HepG2 (cell line): ENCODE data around the gene CRADD. TPM values are rescaled to one million over a fixed set of nuclear protein-coding genes. Genes with fewer than 3 reads are reported as not detected.

Experiments used
- ATAC-seq: fragments of 200-7000 bp; cut with Tn5 transposase; 3 replicates; pipeline ENCODE4 v1.9.1; 2020; ENCODE audit warnings: mild to moderate bottlenecking, moderate library complexity
- BruUV-seq: library from RNA; stranded (reverse); fragments of 400-500 nt; replicated peaks from 2 replicates; lab custom pipeline; 2021; lab: Mats Ljungman, UMichigan
- CTCF ChIA-PET: fragments of 300-600 bp; formaldehyde crosslinking; extraction: SDS; loops from one replicate; lab custom pipeline; 2021; ENCODE audit warnings: low total read pairs, inconsistent platforms, low intra/inter-chr PET ratio; lab: Yijun Ruan, JAX
- POLR2A ChIA-PET: fragments of 350-600 bp; sonication (Branson Sonifier 250); formaldehyde crosslinking; loops from one replicate; lab custom pipeline; 2020; ENCODE audit warnings: antibody characterized with exemption, inconsistent platforms; lab: Yijun Ruan, JAX
- DNase-seq: peaks from one replicate; pipeline ENCODE4 v3.0.0-alpha.2; 2015; ENCODE audit warnings: low spot score
- FAIRE-seq: peaks from 3 replicates; lab custom pipeline; 2011; peaks lifted over from hg19 to GRCh38; lab: Jason Lieb, UNC
- H2AFZ ChIP-seq: one replicate; pipeline ENCODE4 v1.6.1; 2011; ENCODE audit warnings: low read length, inconsistent platforms
- H3K27ac ChIP-seq: fragments of 300-600 bp; 3 replicates; pipeline ENCODE4 v1.8.0; 2011; ENCODE audit warnings: mixed run types, mild to moderate bottlenecking, mixed read lengths, low read length, inconsistent platforms; ENCODE audit not compliant: insufficient read depth; ENCODE audit errors: extremely low read length
- H3K27me3 ChIP-seq, 2 experiments: fragments of 200-600 bp in 1 of 2; 2 replicates in 1 of 2; 3 replicates in 1 of 2; pipeline versions ENCODE4 v1.6.0 to v1.8.0; 2011; ENCODE audit warnings: low read length in 2 of 2, mild to moderate bottlenecking in 2 of 2, moderate library complexity in 2 of 2, inconsistent platforms in 1 of 2; ENCODE audit not compliant: insufficient read depth in 2 of 2, control insufficient read depth in 1 of 2
- H3K36me3 ChIP-seq, 2 experiments: fragments of 200-600 bp in 1 of 2; replicated peaks in 1 of 2; 2 replicates in 1 of 2; 3 replicates in 1 of 2; pipeline versions ENCODE4 v1.5.1 to v1.8.0; 2011; ENCODE audit warnings: low read length in 2 of 2, inconsistent platforms in 1 of 2; ENCODE audit not compliant: insufficient read depth in 2 of 2, control insufficient read depth in 1 of 2
- H3K4me1 ChIP-seq: 2 replicates; pipeline ENCODE4 v1.5.1; 2012; ENCODE audit warnings: low read length, inconsistent platforms; ENCODE audit not compliant: insufficient read depth
- H3K4me2 ChIP-seq: 2 replicates; pipeline ENCODE4 v1.6.0; 2011; ENCODE audit warnings: low read depth, low read length, inconsistent platforms
- H3K4me3 ChIP-seq, 3 experiments: fragments of 200-600 bp in 1 of 3; sonication (generic), shearing (Covaris generic) in 1 of 3; replicated peaks in 1 of 3; 2 replicates each; pipeline ENCODE4 v1.5.1; 2011 to 2016; ENCODE audit warnings: low read length in 3 of 3, inconsistent platforms in 2 of 3, low read depth in 2 of 3, mild to moderate bottlenecking in 2 of 3, control low read depth in 1 of 3, mixed read lengths in 1 of 3; ENCODE audit not compliant: insufficient read depth in 1 of 3
- H3K79me2 ChIP-seq: one replicate; pipeline ENCODE4 v1.6.1; 2011; ENCODE audit warnings: low read length, inconsistent platforms; ENCODE audit not compliant: insufficient read depth
- H3K9ac ChIP-seq: 2 replicates; pipeline ENCODE4 v1.6.0; 2011; ENCODE audit warnings: mild to moderate bottlenecking, low read depth, low read length, inconsistent platforms; ENCODE audit not compliant: insufficient read depth
- H3K9me3 ChIP-seq: 2 replicates; pipeline ENCODE4 v1.5.1; 2012; ENCODE audit warnings: mild to moderate bottlenecking, low read length
- H4K20me1 ChIP-seq: 2 replicates; pipeline ENCODE4 v1.6.0; 2011; ENCODE audit warnings: inconsistent platforms, mild to moderate bottlenecking, low read length, moderate library complexity; ENCODE audit not compliant: insufficient read depth
- ATM ChIP-seq: fragments of 450-650 bp; IDR thresholded peaks from 2 replicates; pipeline ENCODE4 v1.7.1; 2017; ENCODE audit warnings: mild to moderate bottlenecking, borderline replicate concordance
- ATRX ChIP-seq: sonication (generic); formaldehyde crosslinking; IDR thresholded peaks from 2 replicates; pipeline ENCODE4 v1.4.0; 2020; ENCODE audit warnings: missing genetic modification reagents, borderline replicate concordance
- HDAC6 ChIP-seq: fragments of 200-600 bp; sonication (generic); IDR thresholded peaks from 2 replicates; pipeline ENCODE4 v1.7.0; 2017; ENCODE audit warnings: mild to moderate bottlenecking, antibody characterized with exemption, low read length, low read depth
- NFIC ChIP-seq: IDR thresholded peaks from 2 replicates; pipeline ENCODE4 v1.6.1; 2012; ENCODE audit warnings: mild to moderate bottlenecking, low read length, inconsistent platforms
- NR2F2 ChIP-seq: IDR thresholded peaks from 2 replicates; pipeline ENCODE4 v1.6.1; 2012; ENCODE audit warnings: low read depth, inconsistent platforms, borderline replicate concordance
- PRMT3 ChIP-seq: sonication (generic); formaldehyde crosslinking; IDR thresholded peaks from 2 replicates; pipeline ENCODE4 v1.8.1; 2022; ENCODE audit warnings: low read depth, mild to moderate bottlenecking, moderate library complexity, missing genetic modification reagents, borderline replicate concordance
- RFX1 ChIP-seq: fragments of 450-650 bp; IDR thresholded peaks from 2 replicates; pipeline ENCODE4 v1.6.1; 2017
- RXRB ChIP-seq: IDR thresholded peaks from 2 replicates; pipeline ENCODE4 v1.6.1; 2016; ENCODE audit warnings: borderline replicate concordance, missing genetic modification reagents, missing compliant biosample characterization
- SETDB1 ChIP-seq: sonication (generic); formaldehyde crosslinking; IDR thresholded peaks from 2 replicates; pipeline ENCODE4 v1.5.1; 2020; ENCODE audit warnings: missing genetic modification reagents, mild to moderate bottlenecking, borderline replicate concordance
- TIGD3 ChIP-seq: sonication (generic); formaldehyde crosslinking; IDR thresholded peaks from 2 replicates; pipeline ENCODE4 v1.5.1; 2020; ENCODE audit warnings: mild to moderate bottlenecking, missing genetic modification reagents, borderline replicate concordance
- ZNF503 ChIP-seq: sonication (generic); formaldehyde crosslinking; IDR thresholded peaks from 2 replicates; pipeline ENCODE4 v1.4.0; 2020; ENCODE audit warnings: missing genetic modification reagents
- ZNF576 ChIP-seq: sonication (generic); formaldehyde crosslinking; IDR thresholded peaks from 2 replicates; pipeline ENCODE4 v1.4.0; 2020; ENCODE audit warnings: mild to moderate bottlenecking, missing genetic modification reagents
- WGBS: methylation state at CpG from one replicate; pipeline ENCODE4 v1.1.6; 2017; ENCODE audit warnings: low lambda C conversion rate; 5-methylcytosine and 5-hydroxymethylcytosine counted together
- in situ Hi-C: cut with HindIII; loops from 2 replicates; pipeline ENCODE4 v1.10.0; 2017; ENCODE audit warnings: low pct_unique_long_range_greater_than_20kb; ENCODE audit not compliant: extremely low pct_ligation_motif_present
- intact Hi-C: fragments of 100-400 bp; cut with micrococcal nuclease; formaldehyde crosslinking; loops from one replicate; pipeline ENCODE4 v1.10.0; 2022; ENCODE audit not compliant: unreplicated experiment
- polyA plus RNA-seq, 8 experiments: library from polyadenylated mRNA; depleted of rRNA in 3 of 8; stranded (reverse) in 7 of 8; unstranded in 1 of 8; fragments of >200 nt; fragmentation: Illumina TruSeq in 4 of 8; extraction: Trizol in 4 of 8; gene quantifications; 2 replicates each; pipeline versions ENCODE4 v1.2.1 to v1.2.3, GENCODE V29; 2011 to 2016; ENCODE audit warnings: low read depth in 4 of 8, missing spikeins in 1 of 8, mixed read lengths in 1 of 8; ENCODE audit not compliant: insufficient read depth in 1 of 8
- total RNA-seq, 5 experiments: library from RNA; depleted of rRNA; stranded (reverse); fragments of >200 nt; fragmentation: Illumina TruSeq; extraction: Trizol; gene quantifications; 2 replicates each; pipeline ENCODE4 v1.2.3, GENCODE V29; 2016; ENCODE audit warnings: low read depth in 1 of 5
- TF ChIP-seq, protein P1 (sequence below): sonication (generic); formaldehyde crosslinking; IDR thresholded peaks from 2 replicates; pipeline ENCODE4 v1.8.0; 2023; ENCODE audit warnings: mild to moderate bottlenecking, missing genetic modification reagents

The CRADD gene
- total and polyA plus RNA-seq, 2 of the 13 experiments (the other 11 are each of a cell fraction or from before 2014, with no cell fraction given) = 12.4 to 18.8 TPM

- intact Hi-C loops = no loop called here
- FAIRE-seq = no peak
- no peak overlapping the region for H3K4me2 ChIP-seq
- no peak for TF ChIP-seq NR2F2
- no peak for TF ChIP-seq ATM
- TF ChIP-seq RXRB (CRISPR knock-in tag) = no peak
- TF ChIP-seq, protein P1, sequence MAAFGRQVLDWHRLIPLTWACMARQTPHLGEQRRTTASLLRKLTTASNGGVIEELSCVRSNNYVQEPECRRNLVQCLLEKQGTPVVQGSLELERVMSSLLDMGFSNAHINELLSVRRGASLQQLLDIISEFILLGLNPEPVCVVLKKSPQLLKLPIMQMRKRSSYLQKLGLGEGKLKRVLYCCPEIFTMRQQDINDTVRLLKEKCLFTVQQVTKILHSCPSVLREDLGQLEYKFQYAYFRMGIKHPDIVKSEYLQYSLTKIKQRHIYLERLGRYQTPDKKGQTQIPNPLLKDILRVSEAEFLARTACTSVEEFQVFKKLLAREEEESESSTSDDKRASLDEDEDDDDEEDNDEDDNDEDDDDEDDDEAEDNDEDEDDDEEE = no peak
- no peak for TF ChIP-seq ZNF576 (CRISPR knock-in tag)
- TF ChIP-seq HDAC6 = no peak
- no peak for TF ChIP-seq ATRX (CRISPR knock-in tag)
- no peak for TF ChIP-seq NFIC
- no peak for TF ChIP-seq TIGD3 (CRISPR knock-in tag)
- TF ChIP-seq RFX1 = no peak
- no peak for TF ChIP-seq ZNF503 (CRISPR knock-in tag)
- no peak for TF ChIP-seq PRMT3 (CRISPR knock-in tag)
- no peak for TF ChIP-seq SETDB1 (CRISPR knock-in tag)
- TF ChIP-seq, all 625 proteins: peak for 0
- Histone ChIP-seq H3K4me1 (no peaks in the 10 kb centered on the region), H3K79me2 (no peaks in the 10 kb centered on the region), H3K27me3 (no peaks in the 10 kb centered on the region), H4K20me1 (no peaks in the 10 kb centered on the region), H3K4me3 (no peak overlapping the region), H3K9me3 (no peaks in the 10 kb centered on the region), H2AFZ (no peak overlapping the region), H3K27ac (no peak overlapping the region), H3K9ac (no peak overlapping the region), H3K36me3 (no peaks in the 10 kb centered on the region)
- in situ Hi-C loops = no loop called here
- BruUV-seq = no TSS peak
- 79% methylated on average over 6 of the region's 6 CpGs for WGBS
- DNase-seq (no peak), ATAC-seq (no peak)
- ChIA-PET CTCF (no interaction called here), POLR2A (no interaction called here)
These were observed 150.0 kb downstream of the CRADD start for GRCh38 chr12:93827179-93827578.
